ENCODE results near the gene ALKBH5. TPM values are rescaled to one million over a fixed set of nuclear protein-coding genes. Genes with fewer than 3 reads are reported as not detected.

The ALKBH5 gene
- polyA plus RNA-seq, 3 donors from 2014 or later, result 86.4 to 130 (median 102) TPM

Other genes with a start within 250 kb of the ALKBH5 start
- 1 to 10 TPM; 1.9 to 6.1 (median 4.2) TPM for gene TOM1L2, start 211.4 kb upstream of the ALKBH5 start, polyA plus RNA-seq
- 1 to 10 TPM in 1 of 3 donors, under 1 TPM in 1, not detected in 1; 0.52 to 2.1 TPM for gene DRC3, start 211.0 kb upstream of the ALKBH5 start, polyA plus RNA-seq
- gene ATPAF2, start 144.7 kb upstream of the ALKBH5 start, polyA plus RNA-seq, result 10 to 100 TPM; 14.6 to 24.9 (median 21.3) TPM
- 1 to 10 TPM; 4.3 to 7.4 (median 5.0) TPM for gene GID4, start 144.4 kb upstream of the ALKBH5 start, polyA plus RNA-seq
- 10 to 100 TPM; 54.2 to 66.9 (median 59.3) TPM for gene DRG2, start 95.9 kb upstream of the ALKBH5 start, polyA plus RNA-seq
- gene MYO15A, start 75.1 kb upstream of the ALKBH5 start, polyA plus RNA-seq, result under 1 TPM in 2 of 3 donors, not detected in 1; 0.13 to 0.29 TPM
- gene LLGL1, start 41.8 kb downstream of the ALKBH5 start, polyA plus RNA-seq, result 1 to 10 TPM in 2 of 3 donors, not detected in 1; 2.0 to 3.1 TPM
- gene FLII, start 74.9 kb downstream of the ALKBH5 start, polyA plus RNA-seq, result 100 to 1,000 TPM in 1 of 3 donors, 10 to 100 TPM in 2; 77.7 to 164 (median 83.7) TPM
- 10 to 100 TPM; 14.9 to 20.1 (median 17.4) TPM for gene MIEF2, start 76.8 kb downstream of the ALKBH5 start, polyA plus RNA-seq
- 10 to 100 TPM in 2 of 3 donors, 1 to 10 TPM in 1; 4.8 to 32.7 (median 15.2) TPM for gene TOP3A, start 131.2 kb downstream of the ALKBH5 start, polyA plus RNA-seq
- gene SMCR8, start 131.5 kb downstream of the ALKBH5 start, polyA plus RNA-seq, result 1 to 10 TPM in 2 of 3 donors, under 1 TPM in 1; 0.02 to 3.6 (median 1.5) TPM
- gene SHMT1, start 179.7 kb downstream of the ALKBH5 start, polyA plus RNA-seq, result 10 to 100 TPM; 16.0 to 38.8 (median 29.1) TPM
- gene EVPLL, start 193.9 kb downstream of the ALKBH5 start, polyA plus RNA-seq, result not detected

All from immature natural killer cell (primary cell).